ENCODE measurements around the gene MINDY4.

The MINDY4 gene

DNA sequence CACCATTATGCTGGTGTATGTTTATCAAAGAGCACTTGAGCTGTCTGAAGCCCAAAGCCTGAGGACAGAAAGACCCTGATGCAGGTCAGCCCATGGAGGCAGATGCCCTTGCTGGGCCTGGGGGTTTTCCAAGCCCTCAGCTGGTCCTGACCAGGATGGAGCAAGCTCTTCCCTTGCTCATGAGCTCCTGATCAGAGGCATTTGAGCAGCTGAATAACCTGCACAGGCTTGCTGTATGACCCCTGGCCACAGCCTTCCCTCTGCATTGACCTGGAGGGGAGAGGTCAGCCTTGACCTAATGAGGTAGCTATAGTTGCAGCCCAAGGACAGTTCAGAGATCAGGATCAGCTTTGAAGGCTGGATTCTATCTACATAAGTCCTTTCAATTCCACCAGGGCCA lies 153.4 kb downstream of the MINDY4 start:
- no peak for DNase-seq (ENCODE audit: extremely low read depth in 1 of 2, low read depth in 1 of 2)

DNA sequence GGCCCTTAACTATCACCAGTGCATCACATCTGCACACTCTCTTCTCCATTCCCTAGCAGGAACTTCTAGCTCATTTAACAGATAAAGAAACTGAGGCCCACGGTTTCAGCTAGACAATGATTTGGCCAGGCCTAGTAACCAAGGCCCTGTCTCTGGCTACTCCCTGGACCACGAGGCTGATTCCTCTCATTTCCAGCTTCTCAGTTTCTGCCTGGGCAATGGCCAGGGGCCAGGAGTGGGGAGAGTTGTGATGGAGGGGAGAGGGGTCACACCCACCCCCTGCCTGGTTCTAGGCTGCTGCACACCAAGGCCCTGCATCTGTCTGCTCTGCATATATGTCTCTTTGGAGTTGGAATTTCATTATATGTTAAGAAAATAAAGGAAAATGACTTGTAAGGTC lies 153.9 kb downstream of the MINDY4 start:
- DNase-seq (ENCODE audit: extremely low read depth in 1 of 2, low read depth in 1 of 2) = no peak

DNA sequence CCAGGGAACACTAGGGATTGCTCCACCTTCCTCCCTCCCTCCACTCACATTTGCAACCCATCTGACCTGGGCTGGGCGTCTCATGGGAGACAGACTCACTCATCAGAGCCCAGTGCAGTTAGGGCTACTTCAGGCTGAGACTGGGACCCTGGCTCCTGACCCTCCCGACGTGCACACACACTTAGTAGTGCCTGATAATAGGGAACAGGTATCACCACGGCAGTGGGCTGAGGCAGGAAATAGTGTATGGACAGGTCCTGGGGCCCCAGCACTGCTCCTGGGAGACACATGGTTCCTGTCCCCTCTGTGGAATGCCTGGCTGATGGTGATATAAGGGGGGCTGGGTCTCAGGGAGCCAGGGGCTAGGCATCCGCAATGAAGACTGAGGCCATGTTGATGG lies 154.7 kb downstream of the MINDY4 start:
- no peak for DNase-seq (ENCODE audit: extremely low read depth in 1 of 2, low read depth in 1 of 2)

DNA sequence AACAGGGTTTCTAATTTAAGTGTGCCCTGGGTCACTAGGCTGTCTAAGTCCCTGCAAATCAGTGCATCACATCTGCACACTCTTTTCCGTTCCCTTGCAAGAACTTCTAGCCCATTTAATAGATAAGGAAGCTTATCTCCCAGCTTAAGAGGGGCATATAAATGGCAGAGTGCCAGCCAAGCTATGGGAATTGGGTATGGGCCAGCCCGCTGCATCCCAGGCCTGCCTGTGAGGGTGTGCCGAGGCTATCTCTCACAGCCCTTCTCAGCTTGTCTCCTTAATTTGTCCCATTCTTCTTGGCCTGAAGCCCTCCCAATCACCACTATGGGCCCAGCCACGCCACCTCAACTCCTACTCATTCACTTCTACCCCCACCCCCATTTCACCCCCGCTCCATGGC lies 155.1 kb downstream of the MINDY4 start:
- DNase-seq (ENCODE audit: extremely low read depth in 1 of 2, low read depth in 1 of 2) = no peak

GRCh38 chr7:30927040-30927439 lies 155.8 kb downstream of the MINDY4 start:
- no peak for DNase-seq (ENCODE audit: extremely low read depth in 1 of 2, low read depth in 1 of 2)

DNA sequence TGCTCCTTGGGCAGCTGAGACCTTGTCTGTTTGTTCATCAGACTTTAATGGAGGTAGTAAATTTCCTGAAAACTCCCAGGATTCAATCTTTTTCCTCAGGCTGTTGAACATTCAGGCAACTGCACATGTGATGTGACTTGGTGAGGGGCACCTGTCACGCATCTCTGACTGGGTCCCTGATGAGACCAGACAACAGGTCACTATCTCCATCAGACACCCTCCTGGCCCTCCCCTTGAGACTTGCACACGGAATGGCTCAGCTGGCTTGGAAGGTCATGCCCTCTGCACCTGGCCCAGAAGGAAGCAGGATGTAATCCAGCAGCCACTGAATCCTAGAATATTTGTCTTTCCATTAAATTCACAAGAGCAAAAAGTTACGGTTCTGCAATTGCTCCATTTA lies 156.3 kb downstream of the MINDY4 start:
- DNase-seq (ENCODE audit: extremely low read depth in 1 of 2, low read depth in 1 of 2) = no peak

- no peak for DNase-seq (ENCODE audit: extremely low read depth in 1 of 2, low read depth in 1 of 2)
Observed at GRCh38 chr7:30928254-30928872, 157.1 kb downstream of the MINDY4 start.

- no peak for DNase-seq (ENCODE audit: extremely low read depth in 1 of 2, low read depth in 1 of 2)
Observed at GRCh38 chr7:30929686-30930085, 158.5 kb downstream of the MINDY4 start.

DNA sequence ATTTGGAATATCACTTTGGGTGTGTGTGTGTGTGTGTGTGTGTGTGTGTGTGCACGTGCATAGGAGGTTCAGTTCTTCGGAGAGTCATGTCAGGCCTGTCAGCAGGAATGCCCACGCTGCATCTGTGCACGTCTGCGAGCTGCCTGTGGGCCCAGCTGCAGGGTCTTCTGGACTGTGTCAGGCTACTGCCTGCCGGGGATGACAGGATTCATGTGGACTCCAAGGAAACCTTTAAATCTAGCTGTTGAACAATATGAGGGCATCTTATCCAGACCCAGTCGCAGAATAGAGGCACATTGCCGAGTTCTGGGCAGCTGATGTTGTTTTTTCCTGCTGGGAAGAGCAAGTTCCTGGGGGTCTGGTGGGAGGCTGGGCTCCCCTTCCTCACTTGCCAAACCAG lies 159.4 kb downstream of the MINDY4 start:
- no peak for DNase-seq (ENCODE audit: extremely low read depth in 1 of 2, low read depth in 1 of 2)

DNA sequence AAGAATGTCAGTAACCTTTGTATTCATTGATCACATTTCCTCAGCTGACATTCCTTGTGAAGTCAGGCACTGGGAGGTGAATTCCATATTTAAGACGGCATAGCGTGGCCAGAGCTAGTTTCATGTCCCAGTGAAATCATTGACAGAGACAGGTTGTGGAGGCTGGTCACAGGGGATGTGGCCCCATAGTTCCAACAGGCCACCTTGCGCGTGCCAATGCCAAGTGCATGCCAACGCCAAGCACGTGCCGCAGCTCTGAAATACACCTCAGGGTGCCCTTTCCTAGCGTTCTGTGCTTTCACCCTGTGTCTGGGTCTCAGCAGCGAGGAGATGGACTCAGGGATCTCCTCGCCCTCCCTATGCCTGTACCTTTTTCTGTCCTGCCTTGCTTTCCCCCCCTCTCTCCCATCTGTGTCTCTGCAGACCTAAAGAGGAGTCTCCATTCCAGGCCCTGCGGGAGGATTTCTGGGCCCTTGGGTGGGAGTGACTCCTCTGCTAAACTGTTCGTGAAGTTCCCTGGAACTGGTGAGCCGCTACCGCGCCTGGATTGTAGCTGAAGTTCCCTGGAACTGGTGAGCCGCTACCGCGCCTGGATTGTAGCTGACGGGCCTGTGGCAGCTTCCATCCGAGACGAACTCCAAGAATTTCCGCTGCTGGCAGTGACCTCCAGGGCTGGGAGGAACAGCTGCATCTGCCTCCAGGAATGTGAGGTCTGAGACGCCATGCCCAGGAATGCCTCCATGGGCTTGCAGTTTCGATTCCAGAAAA lies 160.1 kb downstream of the MINDY4 start:
- no peak for DNase-seq (ENCODE audit: extremely low read depth in 1 of 2, low read depth in 1 of 2)

- DNase-seq (ENCODE audit: extremely low read depth in 1 of 2, low read depth in 1 of 2) = no peak
Observed at GRCh38 chr7:30931929-30932540, 160.8 kb downstream of the MINDY4 start.

- no peak for DNase-seq (ENCODE audit: extremely low read depth in 1 of 2, low read depth in 1 of 2)
Observed at GRCh38 chr7:30932562-30932961, 161.3 kb downstream of the MINDY4 start.

- no peak for DNase-seq (ENCODE audit: extremely low read depth in 1 of 2, low read depth in 1 of 2)
Observed at GRCh38 chr7:30933124-30933974, 162.1 kb downstream of the MINDY4 start.

DNA sequence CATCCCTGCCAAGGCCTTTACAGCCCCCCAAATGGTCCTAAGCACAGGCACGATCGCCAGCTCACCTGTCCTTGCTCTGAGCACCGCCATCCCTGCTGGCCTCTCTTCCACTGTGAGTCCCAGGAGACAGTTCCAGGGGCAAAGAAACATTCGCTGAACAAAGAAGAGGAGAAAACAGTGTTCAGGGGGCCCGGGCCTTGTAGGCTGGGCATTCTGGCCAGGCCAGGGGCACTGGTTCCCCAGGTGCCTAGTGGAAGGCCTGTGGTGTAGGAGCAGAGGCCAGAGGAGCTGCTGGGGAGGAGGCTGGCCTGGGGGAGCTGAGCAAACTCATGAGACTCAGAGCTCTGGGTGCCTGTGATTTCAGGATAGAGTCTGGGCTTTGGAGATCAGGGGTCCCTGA lies 163.0 kb downstream of the MINDY4 start:
- DNase-seq (ENCODE audit: extremely low read depth in 1 of 2, low read depth in 1 of 2) = no peak

- no peak for DNase-seq (ENCODE audit: extremely low read depth in 1 of 2, low read depth in 1 of 2)
Observed at GRCh38 chr7:30934732-30935568, 163.7 kb downstream of the MINDY4 start.

DNA sequence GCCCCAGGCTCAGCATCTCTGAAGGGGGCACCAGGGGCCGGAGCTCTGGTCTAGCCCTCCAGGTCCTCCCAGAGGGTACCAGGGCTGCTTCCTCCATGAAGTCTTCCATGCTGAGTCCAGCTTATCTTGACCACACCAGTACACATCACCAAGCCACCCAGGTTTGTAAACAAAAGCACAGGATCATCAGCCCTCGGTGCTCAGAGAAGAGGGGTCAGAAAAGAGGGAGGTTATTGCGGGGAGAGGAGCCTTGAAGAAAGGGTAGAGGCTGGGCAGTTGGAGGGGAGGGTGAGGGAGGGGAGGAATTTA lies 164.3 kb downstream of the MINDY4 start:
- no peak for DNase-seq (ENCODE audit: extremely low read depth in 1 of 2, low read depth in 1 of 2)

GRCh38 chr7:30936650-30937245 lies 165.5 kb downstream of the MINDY4 start:
- no peak for DNase-seq (ENCODE audit: extremely low read depth in 1 of 2, low read depth in 1 of 2)

GRCh38 chr7:30937416-30937815 lies 166.2 kb downstream of the MINDY4 start:
- DNase-seq (ENCODE audit: extremely low read depth in 1 of 2, low read depth in 1 of 2) = no peak

DNA sequence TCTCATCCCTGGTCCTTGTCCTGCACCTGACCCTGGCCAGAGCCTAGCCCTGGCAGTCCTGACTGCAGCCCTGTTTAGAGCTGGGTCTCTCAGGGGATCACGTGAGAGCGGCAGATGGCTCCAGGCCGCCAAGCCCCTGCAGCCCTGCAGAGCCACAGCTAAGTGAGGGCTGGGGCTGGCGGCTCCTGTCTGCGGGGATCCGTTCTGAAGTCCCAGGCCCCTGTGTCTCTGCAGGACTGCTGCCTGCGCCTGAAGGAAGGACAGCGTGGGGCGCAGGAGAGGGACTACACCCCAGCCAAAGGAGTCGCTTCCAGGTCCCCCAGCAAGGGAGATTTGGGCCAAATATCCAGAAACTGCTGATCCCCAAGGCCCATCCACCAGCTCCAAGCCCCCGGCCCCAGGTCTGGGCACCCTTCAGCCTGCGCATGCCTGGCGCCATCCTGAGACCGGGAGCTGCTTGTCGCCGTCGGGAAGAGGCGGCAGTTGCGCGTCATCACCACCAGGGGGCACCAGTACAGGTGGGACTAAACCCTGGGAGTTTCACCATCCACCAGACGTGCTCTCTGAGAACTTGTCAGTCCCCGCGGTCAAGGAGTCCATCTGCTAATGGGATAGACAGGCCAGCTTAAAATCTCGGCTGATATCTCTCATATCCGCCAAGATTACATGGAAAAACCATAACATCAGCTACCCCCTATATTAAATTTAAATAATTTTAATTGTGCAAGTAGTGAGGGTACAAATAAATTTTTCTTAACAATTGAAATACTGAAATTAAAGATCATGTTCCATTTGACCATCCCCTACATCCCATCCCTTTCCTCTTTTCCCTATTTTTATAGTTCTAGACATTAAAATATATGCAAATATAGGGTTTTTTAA lies 167.5 kb downstream of the MINDY4 start:
- DNase-seq (ENCODE audit: extremely low read depth in 1 of 2, low read depth in 1 of 2) = peak; percentile 11 to 46

Data from stimulated activated CD8-positive, alpha-beta memory T cell treated with anti-CD3 and anti-CD28 coated beads, Interleukin-7, amount 100 ng/mL, for 48 hours (primary cell).